ENCODE measurements around the gene NSMF.

NSMF gene

GRCh38 chr9:137459152-137459600 is at the start of gene NSMF:
TSS of gene NSMF (minus strand) at chr9:137459334. CDS start at chr9:137459102, 232 bp downstream.
- DNase-seq = peak; percentile 93 to 97

- no peak for DNase-seq
These were observed 47.6 kb upstream of the NSMF start for GRCh38 chr9:137506702-137507171.

GRCh38 chr9:137506274-137506673 is 47.1 kb upstream of the NSMF start:
- no peak for DNase-seq

- no peak for DNase-seq
These were observed 46.4 kb upstream of the NSMF start for GRCh38 chr9:137505421-137506140.

GRCh38 chr9:137504432-137504777 is 45.3 kb upstream of the NSMF start:
- no peak for DNase-seq

- DNase-seq = no peak
These were observed 43.1 kb upstream of the NSMF start for GRCh38 chr9:137502008-137502911.

- DNase-seq = no peak
These were observed 42.3 kb upstream of the NSMF start for GRCh38 chr9:137501457-137501856.

- no peak for DNase-seq
These were observed 41.7 kb upstream of the NSMF start for GRCh38 chr9:137500666-137501397.

GRCh38 chr9:137499858-137500661 is 40.9 kb upstream of the NSMF start:
- DNase-seq = no peak

- DNase-seq = no peak
These were observed 40.3 kb upstream of the NSMF start for GRCh38 chr9:137499416-137499815.

- DNase-seq = no peak
These were observed 39.6 kb upstream of the NSMF start for GRCh38 chr9:137498720-137499150.

GRCh38 chr9:137497921-137498719 is 39.0 kb upstream of the NSMF start:
- DNase-seq = no peak

GRCh38 chr9:137496601-137497375 is 37.7 kb upstream of the NSMF start:
- DNase-seq = no peak

GRCh38 chr9:137494550-137495351 is 35.6 kb upstream of the NSMF start:
- DNase-seq = no peak

- DNase-seq = no peak
These were observed 35.0 kb upstream of the NSMF start for GRCh38 chr9:137494104-137494544.

- DNase-seq = no peak
These were observed 34.4 kb upstream of the NSMF start for GRCh38 chr9:137493364-137494103.

- peak; percentile 36 to 54 for DNase-seq
These were observed 33.6 kb upstream of the NSMF start for GRCh38 chr9:137492464-137493363.
